Urinary bladder (tissue), 4 donors: ENCODE data around the gene IFNK. TPM values are rescaled to one million over a fixed set of nuclear protein-coding genes. Genes with fewer than 3 reads are reported as not detected.

Experiments used
- DNase-seq: peaks from one replicate; pipeline ENCODE4 v3.0.0-alpha.2; 2015; ENCODE audit errors: extremely low spot score
- H3K27ac ChIP-seq: one replicate; pipeline ENCODE4 v1.5.1; 2013; ENCODE audit warnings: low read depth, mild to moderate bottlenecking, moderate library complexity
- H3K36me3 ChIP-seq: one replicate; pipeline ENCODE4 v1.6.1; 2013; ENCODE audit warnings: mild to moderate bottlenecking, moderate library complexity; ENCODE audit not compliant: insufficient read depth
- H3K4me1 ChIP-seq: one replicate; pipeline ENCODE4 v1.6.1; 2013; ENCODE audit warnings: mild to moderate bottlenecking, moderate library complexity; ENCODE audit not compliant: insufficient read depth
- H3K4me3 ChIP-seq: one replicate; pipeline ENCODE4 v1.5.1; 2013; ENCODE audit warnings: low read depth, low read length
- WGBS: extraction: QIAGEN DNeasy Blood & Tissue Kit; methylation state at CpG from one replicate; pipeline ENCODE4 v1.1.7; 2013; 5-methylcytosine and 5-hydroxymethylcytosine counted together
- polyA plus RNA-seq: library from polyadenylated mRNA; stranded (reverse); fragments of 200-250 nt; gene quantifications from one replicate; pipeline ENCODE4 v1.2.3, GENCODE V29; 2013
- total RNA-seq: library from RNA; depleted of rRNA; stranded (reverse); fragments of >200 nt; gene quantifications from one replicate; pipeline ENCODE4 v1.2.3, GENCODE V29; 2014
- donor health status: healthy with polysubstance abuse.
- donor health status: healthy.

Gene IFNK
- total and polyA plus RNA-seq, 2 donors = not detected

DNA sequence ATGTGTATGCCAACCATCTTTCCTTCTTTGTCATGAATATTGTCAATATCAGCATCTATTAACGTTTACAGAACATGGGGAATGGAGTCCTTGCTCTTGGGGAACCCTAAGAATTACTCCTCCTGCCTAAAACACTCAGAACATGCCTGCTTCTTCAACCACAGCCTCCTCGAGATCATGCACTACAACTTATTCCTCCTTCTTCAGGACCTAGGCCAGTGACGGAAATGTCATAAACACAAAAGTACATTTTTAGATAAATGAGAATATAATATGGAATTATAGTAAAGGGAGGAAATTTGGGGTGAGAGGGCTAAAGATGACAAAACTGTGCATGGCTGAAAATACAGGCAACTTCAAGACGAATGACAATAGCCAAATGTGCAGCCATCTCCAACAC is 3.1 kb upstream of the IFNK start:
- no peak overlapping the region for H3K4me3 ChIP-seq
- 93% methylated on average over 4 of the region's 4 CpGs for WGBS
- H3K36me3 ChIP-seq = no peaks in the 10 kb centered on the region
- no peak for DNase-seq
- H3K27ac ChIP-seq = no peak overlapping the region
- no peaks in the 10 kb centered on the region for H3K4me1 ChIP-seq

DNA sequence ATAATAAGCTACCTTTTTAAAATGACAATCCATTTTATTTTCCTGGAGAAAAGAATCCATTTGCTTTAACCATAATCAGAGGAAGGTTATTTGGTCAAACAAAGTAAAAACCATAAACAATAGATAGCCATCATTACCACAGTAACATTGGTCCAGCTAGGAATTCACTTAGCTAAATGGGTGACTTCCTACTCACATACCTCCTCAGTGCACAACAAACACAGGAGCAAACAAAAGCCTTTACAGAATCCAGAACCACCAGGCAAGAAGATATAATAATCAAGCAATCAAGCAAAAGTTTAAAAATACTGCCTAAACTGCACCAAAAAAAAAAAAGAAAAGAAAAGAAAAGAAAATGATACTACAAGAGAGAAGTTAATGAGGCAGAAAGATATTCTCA is 949 bp upstream of the IFNK start:
- H3K4me1 ChIP-seq = no peaks in the 10 kb centered on the region
- no peak for DNase-seq
- no peaks in the 10 kb centered on the region for H3K36me3 ChIP-seq
- H3K4me3 ChIP-seq = no peak overlapping the region
- H3K27ac ChIP-seq = no peak overlapping the region

DNA sequence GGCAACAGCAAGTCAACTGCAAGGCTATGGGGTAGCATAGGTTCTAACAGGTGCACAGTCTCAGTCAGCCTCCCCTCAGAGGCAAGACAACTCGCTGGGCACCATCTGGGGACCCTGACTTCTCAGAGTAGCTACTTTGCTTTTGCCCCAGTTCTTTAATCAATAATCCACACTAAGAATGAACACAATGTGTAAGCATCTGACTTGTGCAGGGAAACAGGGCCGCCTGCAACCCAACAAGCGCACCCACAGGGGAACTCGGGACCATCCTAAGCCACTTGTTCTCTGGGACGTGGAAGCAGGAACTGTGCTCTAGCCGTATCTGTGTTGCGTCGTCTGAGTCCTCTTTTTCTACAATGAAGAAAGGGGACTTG is 3.6 kb downstream of the IFNK start:
- 55% methylated on average over 8 of the region's 8 CpGs for WGBS
- no peak for DNase-seq
- H3K4me3 ChIP-seq = peak overlapping the region; percentile 86
- no peaks in the 10 kb centered on the region for H3K4me1 ChIP-seq
- no peaks in the 10 kb centered on the region for H3K36me3 ChIP-seq
- peak overlapping the region; percentile 69 for H3K27ac ChIP-seq

DNA sequence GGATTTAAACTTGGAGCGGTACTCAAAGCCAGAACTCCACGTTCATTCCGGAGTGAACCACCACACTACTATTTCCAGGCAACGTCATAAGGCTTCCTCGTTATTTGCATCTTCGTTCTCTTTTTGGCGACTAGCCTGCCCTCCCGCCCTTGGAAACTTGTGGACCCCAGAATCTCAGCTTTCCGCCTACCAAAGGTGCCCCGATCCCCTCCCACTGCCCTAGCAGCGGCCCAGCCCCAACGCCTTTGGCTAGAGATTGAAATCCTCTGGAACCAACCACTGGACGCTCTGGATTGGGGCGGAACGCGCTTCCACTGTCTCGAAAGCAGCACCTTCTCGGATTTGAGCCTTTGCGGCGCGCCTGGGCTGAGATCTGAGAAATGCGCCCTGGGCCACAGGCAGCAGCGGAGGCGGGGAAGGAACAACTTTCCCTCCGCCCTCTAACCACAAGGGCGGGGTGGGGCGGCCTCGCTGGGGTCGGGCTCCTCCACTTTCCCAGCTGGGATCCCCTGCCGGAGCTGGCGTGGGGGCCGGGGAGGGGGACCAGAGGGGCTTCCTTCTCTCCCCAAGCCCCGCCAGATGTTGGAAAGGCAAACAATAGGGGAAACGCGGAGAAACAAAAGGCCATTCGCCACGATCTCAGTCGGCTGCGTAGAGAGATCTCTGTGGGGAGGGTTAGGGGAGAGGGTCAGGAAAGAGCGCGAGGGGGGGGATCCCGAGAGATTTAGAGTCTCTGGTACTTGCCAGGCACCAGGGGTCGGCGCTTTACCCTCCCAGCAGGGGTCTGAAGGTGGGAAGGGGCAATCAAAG is 4.2 kb downstream of the IFNK start:
- WGBS = 2% methylated on average over 44 of the region's 44 CpGs
- H3K4me3 ChIP-seq = peak overlapping the region; percentile 86
- peak overlapping the region; percentile 69 for H3K27ac ChIP-seq
- H3K36me3 ChIP-seq = no peaks in the 10 kb centered on the region
- H3K4me1 ChIP-seq = no peaks in the 10 kb centered on the region
- DNase-seq = peak; percentile 45

DNA sequence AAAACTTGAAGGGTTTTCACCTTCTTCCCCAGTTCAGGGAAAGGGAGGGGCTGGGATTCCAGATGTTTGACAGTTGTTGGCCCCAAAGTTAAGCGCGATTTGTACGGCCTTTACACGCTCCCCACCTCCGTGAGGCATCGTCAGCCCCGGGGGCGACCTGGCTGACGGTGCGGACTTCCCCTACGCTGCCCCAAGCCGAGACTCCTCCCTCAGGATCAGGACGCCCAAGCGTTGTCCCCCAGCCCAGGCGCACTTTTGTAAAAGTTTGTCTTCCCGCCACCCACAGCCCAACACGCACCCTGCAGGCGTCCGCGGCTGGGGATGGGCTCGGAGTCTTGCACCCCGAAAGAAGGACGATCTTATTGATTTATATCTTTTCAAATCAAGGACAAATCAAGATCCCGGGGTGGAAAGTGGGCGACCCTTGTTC is 4.8 kb downstream of the IFNK start:
- peak; percentile 36 for DNase-seq
- Histone ChIP-seq H3K27ac (peak overlapping the region; percentile 53), H3K4me1 (no peaks in the 10 kb centered on the region), H3K36me3 (no peaks in the 10 kb centered on the region), H3K4me3 (peak overlapping the region; percentile 86)
- WGBS = under 1% methylated on average over 25 of the region's 25 CpGs

DNA sequence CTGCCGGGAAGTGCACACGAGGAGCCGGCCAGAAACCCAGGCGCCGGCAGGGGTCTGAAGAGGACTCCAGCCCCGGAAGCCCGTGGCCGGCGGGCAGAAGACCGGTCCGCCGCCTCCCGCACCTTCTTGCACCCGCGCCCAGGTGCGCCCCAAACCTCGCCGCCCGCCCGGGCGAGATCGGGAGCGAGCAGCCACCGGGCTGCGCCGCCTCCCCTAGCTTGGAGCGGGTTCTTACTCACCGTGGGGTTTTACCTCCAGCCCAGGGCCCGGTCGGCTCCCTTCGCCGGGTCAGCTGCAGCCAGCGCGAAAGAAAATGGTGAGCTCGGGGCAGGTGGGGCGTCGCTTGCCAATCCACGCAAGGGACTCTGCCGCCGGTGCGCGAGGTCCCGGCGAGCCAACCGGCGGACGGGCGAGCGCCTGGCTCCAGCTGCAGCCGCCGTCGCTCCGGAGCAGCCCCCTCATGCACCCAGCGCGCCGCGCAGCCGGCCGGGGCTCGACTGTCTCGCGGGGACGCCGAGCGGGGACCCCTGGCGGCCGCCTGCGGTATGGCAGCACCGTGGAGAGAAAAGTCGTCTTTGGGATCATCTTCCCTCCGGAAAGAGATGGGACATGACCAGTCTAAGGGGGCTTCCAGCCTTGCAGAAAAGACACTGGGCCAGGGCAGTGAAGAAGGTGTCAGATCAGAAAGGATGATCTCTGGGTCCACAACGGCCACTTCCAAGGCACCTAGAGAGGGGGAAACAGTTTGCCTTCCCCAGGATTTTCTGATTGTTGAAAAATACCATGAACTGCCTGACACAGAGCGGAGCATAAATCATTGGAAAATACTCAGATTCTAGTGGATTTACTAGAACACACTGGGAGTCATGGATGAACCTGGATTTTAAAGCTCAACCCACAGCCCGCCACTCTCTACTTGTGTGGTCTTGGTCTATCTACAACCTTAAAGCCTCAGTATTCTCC is 5.5 kb downstream of the IFNK start, which contains the start of gene MOB3B:
TSS of gene MOB3B (minus strand) at position 499 of the 963 bp plus-strand sequence. CDS start 74,264 bp downstream, outside the sequence.
- no peaks in the 10 kb centered on the region for H3K36me3 ChIP-seq
- no peak for DNase-seq
- H3K4me3 ChIP-seq = peak within 1 kb of the TSS; percentile 86
- H3K27ac ChIP-seq = peak within 1 kb of the TSS; percentile 53
- WGBS = 3% methylated on average over 74 of the region's 74 CpGs
- no peaks in the 10 kb centered on the region for H3K4me1 ChIP-seq

DNA sequence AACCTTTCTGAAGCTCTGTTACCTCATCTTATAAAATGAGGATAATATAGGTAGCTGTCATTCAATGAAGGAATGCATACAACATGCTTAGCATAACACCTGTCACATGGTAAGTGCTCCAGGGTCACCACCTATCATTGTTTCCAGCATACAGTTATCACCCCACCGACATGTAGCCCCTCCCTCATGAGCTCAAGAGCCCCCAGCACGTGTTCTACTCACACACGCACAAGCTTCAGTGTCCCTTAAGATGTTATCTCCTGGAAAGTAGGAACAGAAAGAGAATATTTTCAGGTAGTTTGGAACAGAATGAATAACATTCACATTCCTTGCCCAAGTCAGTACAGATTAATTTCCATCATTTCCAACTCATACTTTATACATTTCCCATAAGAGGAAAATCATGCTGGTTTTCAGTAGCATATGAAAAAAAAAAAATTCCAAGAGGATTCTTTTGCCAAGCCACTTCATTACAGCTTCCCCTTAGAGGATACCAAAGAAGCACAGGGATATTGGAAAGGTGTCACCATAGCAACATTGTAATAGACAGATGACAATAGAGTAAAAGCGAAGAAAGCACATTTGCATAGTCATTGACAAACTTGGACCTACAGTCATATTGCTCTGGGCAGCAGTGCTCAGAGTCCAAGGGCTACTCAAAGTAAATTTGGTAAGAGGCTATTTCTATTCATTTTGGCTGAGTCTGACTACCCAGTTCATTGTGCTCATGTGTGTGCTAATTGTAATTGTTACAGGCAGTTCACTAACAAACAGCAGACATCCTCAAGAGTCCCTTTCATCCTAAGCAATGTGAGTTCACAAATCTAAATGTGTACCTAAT is 7.0 kb downstream of the IFNK start:
- peaks cover 2% of the 10 kb centered on the region for H3K4me1 ChIP-seq
- no peak for DNase-seq
- H3K27ac ChIP-seq = no peak overlapping the region
- no peak overlapping the region for H3K4me3 ChIP-seq
- 64% methylated on average over 4 of the region's 4 CpGs for WGBS
- no peaks in the 10 kb centered on the region for H3K36me3 ChIP-seq

DNA sequence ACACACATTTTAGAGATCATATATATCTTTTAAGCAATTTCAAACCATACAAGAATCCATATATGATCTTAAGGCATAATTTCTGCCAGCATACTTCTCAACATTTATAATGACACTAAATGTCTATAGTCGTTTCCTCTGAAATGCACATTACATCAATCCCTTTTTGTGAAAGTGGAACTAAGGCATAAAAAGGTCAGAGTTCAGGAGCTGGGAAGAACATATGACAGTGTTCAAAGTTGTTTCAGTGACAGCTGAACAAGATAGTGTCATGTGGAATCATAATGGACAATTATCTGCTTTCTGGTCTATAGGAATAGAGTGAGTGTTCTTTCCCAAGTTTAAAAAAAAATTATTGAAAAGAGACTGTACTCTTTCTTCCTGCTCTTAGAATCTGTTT is 8.0 kb downstream of the IFNK start:
- no peak for DNase-seq
- Histone ChIP-seq H3K36me3 (no peaks in the 10 kb centered on the region), H3K4me1 (peaks cover 2% of the 10 kb centered on the region), H3K27ac (no peak overlapping the region), H3K4me3 (no peak overlapping the region)
- WGBS = 80% methylated on average over 1 of the region's 1 CpG

DNA sequence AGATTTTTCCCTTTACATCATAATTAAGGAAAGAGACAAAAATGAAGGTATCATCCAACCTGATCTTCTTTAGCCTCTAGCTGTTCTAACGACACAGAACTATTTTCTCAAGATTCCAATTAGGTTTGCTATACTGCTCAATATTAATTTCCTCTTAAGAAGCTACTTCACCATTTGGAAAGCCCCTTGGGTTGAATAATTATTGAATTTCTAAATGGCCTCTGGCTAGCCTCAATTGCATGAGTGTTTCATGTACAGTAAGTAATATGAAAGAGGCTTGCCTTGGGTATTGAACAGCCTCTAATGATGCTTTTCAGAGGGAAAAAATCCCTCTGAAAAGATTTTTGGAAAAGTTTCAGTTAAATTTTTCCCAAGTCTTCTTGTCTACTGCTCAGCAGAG is 9.2 kb downstream of the IFNK start:
- Histone ChIP-seq H3K36me3 (no peaks in the 10 kb centered on the region), H3K27ac (no peak overlapping the region), H3K4me3 (no peak overlapping the region), H3K4me1 (peaks cover 3% of the 10 kb centered on the region)
- no peak for DNase-seq
- 94% methylated on average over 1 of the region's 1 CpG for whole genome bisulfite sequencing

DNA sequence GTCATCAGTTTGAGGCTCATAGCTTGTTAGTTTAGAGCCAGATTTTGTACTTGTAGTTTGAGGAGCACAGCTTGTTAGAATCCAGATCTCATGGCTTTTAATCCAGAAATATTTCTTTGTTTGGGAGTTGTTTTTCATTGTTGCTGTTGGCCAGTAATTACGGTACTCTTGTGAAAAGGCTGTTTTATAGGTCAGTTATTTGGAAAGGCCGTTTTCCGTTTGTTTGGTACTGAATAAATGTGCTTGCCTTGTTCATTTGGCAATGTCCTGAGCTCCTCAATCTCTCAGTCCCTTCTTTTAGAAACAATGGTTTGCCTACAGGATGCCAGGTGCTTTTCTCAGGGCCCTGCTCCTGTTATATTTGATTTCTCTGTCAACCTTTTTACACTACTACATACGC is 10.0 kb downstream of the IFNK start:
- 57% methylated on average over 4 of the region's 4 CpGs for WGBS
- H3K36me3 ChIP-seq = no peaks in the 10 kb centered on the region
- peak overlapping the region; percentile 41 for H3K27ac ChIP-seq
- peaks cover 3% of the 10 kb centered on the region for H3K4me1 ChIP-seq
- H3K4me3 ChIP-seq = no peak overlapping the region
- no peak for DNase-seq

DNA sequence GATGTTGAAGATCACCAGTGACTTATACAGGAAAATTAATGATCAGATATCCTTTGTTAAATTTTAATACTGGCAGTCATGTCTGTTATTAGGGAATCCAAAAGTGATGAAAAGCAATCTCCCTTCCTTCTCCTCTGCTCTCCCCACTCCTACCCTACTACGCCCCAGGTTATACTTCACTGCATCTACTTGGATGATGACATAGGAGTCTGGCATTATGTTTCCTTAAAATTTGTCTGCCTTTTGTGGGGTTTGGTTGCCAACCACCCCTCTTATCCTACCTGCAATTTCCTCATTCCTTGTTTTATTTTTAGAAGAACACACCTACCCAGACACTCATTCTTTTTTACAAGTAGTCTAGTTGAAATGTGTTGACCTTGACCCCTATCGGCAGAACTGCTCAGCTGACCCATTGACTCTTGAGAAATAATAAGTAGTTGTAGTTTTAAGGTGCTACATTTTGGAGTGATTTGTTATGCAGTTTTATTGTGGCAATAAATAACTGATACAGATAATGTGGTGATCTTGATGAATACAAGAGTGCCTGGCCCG is 10.6 kb downstream of the IFNK start:
- Histone ChIP-seq H3K27ac (peak overlapping the region; percentile 41), H3K36me3 (no peaks in the 10 kb centered on the region), H3K4me3 (no peak overlapping the region), H3K4me1 (peaks cover 3% of the 10 kb centered on the region)
- WGBS = 88% methylated on average over 3 of the region's 3 CpGs
- DNase-seq = no peak

DNA sequence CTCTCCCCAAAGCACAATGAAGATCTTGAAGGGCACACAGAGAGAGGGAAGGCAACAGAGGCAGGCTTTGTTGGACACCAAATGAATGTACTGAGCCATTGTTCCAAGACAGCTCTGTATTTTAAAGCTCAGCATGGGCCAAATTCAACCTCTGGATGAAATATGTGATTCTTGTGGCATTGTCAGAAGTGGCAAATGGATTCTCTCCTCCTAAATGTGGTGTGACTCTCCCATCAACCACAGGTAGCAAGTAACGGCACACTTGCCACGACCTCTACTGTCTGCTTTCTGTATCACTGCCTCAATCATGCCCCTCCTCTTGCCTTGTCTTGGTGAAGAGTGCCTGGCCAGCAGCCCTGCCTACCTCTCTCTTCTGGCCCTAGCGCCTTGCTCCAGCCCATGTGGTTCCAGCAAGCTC is 11.6 kb downstream of the IFNK start:
- Histone ChIP-seq H3K27ac (no peak overlapping the region), H3K4me1 (peaks cover 3% of the 10 kb centered on the region), H3K4me3 (no peak overlapping the region), H3K36me3 (no peaks in the 10 kb centered on the region)
- WGBS = 82% methylated on average over 3 of the region's 3 CpGs
- no peak for DNase-seq

DNA sequence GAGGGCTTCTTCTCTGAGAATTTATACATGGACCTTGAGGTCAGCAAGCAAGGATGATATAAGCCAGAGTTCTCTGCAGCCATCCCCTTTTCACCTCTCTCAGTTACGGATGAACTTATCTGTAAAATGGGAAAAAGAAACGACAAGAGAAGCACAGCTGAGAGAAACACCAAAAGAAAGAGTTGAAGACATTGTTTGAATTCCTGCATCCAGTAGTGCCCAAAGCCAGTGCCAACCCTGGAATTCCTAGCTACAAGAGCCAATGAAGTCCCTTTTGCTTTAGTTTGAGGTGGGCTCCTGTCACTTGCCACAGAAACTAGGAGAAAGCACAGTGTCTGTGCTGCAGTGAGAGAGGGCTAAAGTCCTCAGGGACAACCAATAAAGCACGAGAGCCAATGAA is 12.1 kb downstream of the IFNK start:
- Histone ChIP-seq H3K4me3 (no peak overlapping the region), H3K27ac (no peak overlapping the region), H3K4me1 (peaks cover 3% of the 10 kb centered on the region), H3K36me3 (no peaks in the 10 kb centered on the region)
- 82% methylated on average over 3 of the region's 3 CpGs for WGBS
- no peak for DNase-seq
